Endothelial cell of umbilical vein (primary cell): Measurements from ENCODE around the gene UBFD1. TPM values are rescaled to one million over a fixed set of nuclear protein-coding genes. Genes with fewer than 3 reads are reported as not detected.

Experiments
- BruUV-seq: library from RNA; stranded (reverse); fragments of 400-500 nt; replicated peaks from 2 replicates; lab custom pipeline; 2021; lab: Mats Ljungman, UMichigan
- CTCF ChIA-PET: fragments of 300-600, 350-600 bp; sonication (Branson Sonifier 250); formaldehyde crosslinking; loops from one replicate; lab custom pipeline; 2021; ENCODE audit warnings: antibody characterized with exemption, inconsistent platforms; lab: Charles Lee
- POLR2A ChIA-PET: fragments of 300-600, 350-600 bp; sonication (Branson Sonifier 250); formaldehyde crosslinking; loops from one replicate; lab custom pipeline; 2021; ENCODE audit warnings: antibody characterized with exemption, inconsistent platforms; lab: Charles Lee
- DNase-seq: peaks from one replicate; pipeline ENCODE4 v3.0.0-alpha.2; 2011; ENCODE audit warnings: low read depth, low spot score
- FAIRE-seq: peaks from 2 replicates; lab custom pipeline; 2011; peaks lifted over from hg19 to GRCh38; lab: Jason Lieb, UNC
- H2AFZ ChIP-seq: 2 replicates; pipeline ENCODE4 v1.6.0; 2012; ENCODE audit warnings: low read depth, low read length, control low read depth, inconsistent platforms
- H3K27ac ChIP-seq: 2 replicates; pipeline ENCODE4 v1.5.1; 2011; ENCODE audit warnings: low read depth, mild to moderate bottlenecking, control low read depth, low read length, moderate library complexity; ENCODE audit not compliant: insufficient read depth
- H3K27me3 ChIP-seq, 2 experiments: 2 replicates each; pipeline versions ENCODE4 v1.6.0 to v1.6.1; 2011; ENCODE audit warnings: low read length in 2 of 2, mixed read lengths in 1 of 2; ENCODE audit not compliant: control insufficient read depth in 2 of 2, insufficient read depth in 2 of 2
- H3K36me3 ChIP-seq, 2 experiments: 2 replicates in 1 of 2; 3 replicates in 1 of 2; pipeline ENCODE4 v1.5.1; 2011; ENCODE audit warnings: low read length in 2 of 2, mild to moderate bottlenecking in 1 of 2, moderate library complexity in 1 of 2; ENCODE audit not compliant: control insufficient read depth in 2 of 2, insufficient read depth in 2 of 2; ENCODE audit errors: extremely low read depth in 1 of 2
- H3K4me1 ChIP-seq: 3 replicates; pipeline ENCODE4 v1.5.1; 2011; ENCODE audit warnings: mild to moderate bottlenecking, low read length; ENCODE audit not compliant: control insufficient read depth, insufficient read depth; ENCODE audit errors: extremely low read depth
- H3K4me2 ChIP-seq: 2 replicates; pipeline ENCODE4 v1.6.1; 2011; ENCODE audit warnings: low read length, control low read depth, mixed read lengths; ENCODE audit not compliant: insufficient read depth
- H3K4me3 ChIP-seq, 3 experiments: fragments of 200-600 bp in 1 of 3; sonication (generic), shearing (Covaris generic) in 1 of 3; replicated peaks in 1 of 3; 2 replicates each; pipeline ENCODE4 v1.5.1; 2011 to 2016; ENCODE audit warnings: control low read depth in 3 of 3, low read length in 3 of 3, mild to moderate bottlenecking in 2 of 3, inconsistent platforms in 1 of 3, low read depth in 1 of 3, moderate library complexity in 1 of 3; ENCODE audit not compliant: insufficient read depth in 1 of 3
- H3K79me2 ChIP-seq: 2 replicates; pipeline ENCODE4 v1.6.0; 2012; ENCODE audit warnings: low read length, inconsistent platforms; ENCODE audit not compliant: control insufficient read depth, insufficient read depth
- H3K9ac ChIP-seq: replicated peaks from 2 replicates; pipeline ENCODE3; 2011; ENCODE audit warnings: low read length, control low read depth; ENCODE audit not compliant: insufficient read depth; ENCODE audit errors: extremely low read depth
- H3K9me1 ChIP-seq: replicated peaks from 3 replicates; pipeline ENCODE4 v1.6.0; 2011; ENCODE audit warnings: mild to moderate bottlenecking, low read length; ENCODE audit not compliant: control insufficient read depth, insufficient read depth; ENCODE audit errors: extremely low read depth
- H3K9me3 ChIP-seq: replicated peaks from 2 replicates; pipeline ENCODE4 v1.5.1; 2012; ENCODE audit warnings: low read length, inconsistent platforms; ENCODE audit not compliant: control insufficient read depth, insufficient read depth
- H4K20me1 ChIP-seq: replicated peaks from 2 replicates; pipeline ENCODE3; 2011; ENCODE audit warnings: mild to moderate bottlenecking, low read length; ENCODE audit not compliant: control insufficient read depth, insufficient read depth; ENCODE audit errors: extremely low read depth
- CTCF ChIP-seq, 2 donors: IDR thresholded peaks; 1 replicate in 1 of 2; 2 replicates in 1 of 2; pipeline ENCODE4 v1.5.1; 2011; ENCODE audit warnings: low read length in 2 of 2, mild to moderate bottlenecking in 2 of 2, moderate library complexity in 2 of 2, control low read depth in 1 of 2, inconsistent platforms in 1 of 2, low read depth in 1 of 2; ENCODE audit not compliant: insufficient read depth in 1 of 2; ENCODE audit errors: extremely low read depth in 1 of 2
- EZH2 ChIP-seq: IDR thresholded peaks from 2 replicates; pipeline ENCODE4 v1.6.1; 2012; ENCODE audit warnings: borderline replicate concordance, low read depth, mild to moderate bottlenecking, moderate library complexity, low read length, inconsistent platforms; ENCODE audit not compliant: severe bottlenecking
- FOS ChIP-seq: IDR thresholded peaks from 2 replicates; pipeline ENCODE4 v1.6.1; 2011; ENCODE audit warnings: mild to moderate bottlenecking, low read length, moderate library complexity, borderline replicate concordance; ENCODE audit not compliant: insufficient read depth
- GATA2 ChIP-seq: IDR thresholded peaks from 2 replicates; pipeline ENCODE4 v1.7.0; 2011; ENCODE audit warnings: low read depth, mild to moderate bottlenecking, moderate library complexity, mixed read lengths, low read length; ENCODE audit not compliant: insufficient read length, insufficient read depth
- JUN ChIP-seq: IDR thresholded peaks from 2 replicates; pipeline ENCODE4 v1.6.1; 2011; ENCODE audit warnings: borderline replicate concordance, low read depth; ENCODE audit not compliant: insufficient read length, insufficient read depth
- MYC ChIP-seq: IDR thresholded peaks from one replicate; pipeline ENCODE4 v1.6.1; 2011; ENCODE audit warnings: mild to moderate bottlenecking, low read depth, low read length
- POLR2A ChIP-seq: IDR thresholded peaks from 2 replicates; pipeline ENCODE4 v1.6.1; 2012; ENCODE audit warnings: low read depth, mild to moderate bottlenecking, control low read depth, low read length
- POLR2AphosphoS5 ChIP-seq: IDR thresholded peaks from 2 replicates; pipeline ENCODE4 v1.6.1; 2012; ENCODE audit warnings: low read depth, mild to moderate bottlenecking, control low read depth, low read length, moderate library complexity; ENCODE audit not compliant: insufficient read depth
- dilution Hi-C: fragments of 300-500 bp; cut with MboI; formaldehyde crosslinking; loops from one replicate; pipeline ENCODE4 v1.15.0; 2019; ENCODE audit warnings: low sequenced_read_pairs; ENCODE audit not compliant: extremely low pct_ligation_motif_present
- intact Hi-C: fragments of 100-400 bp; cut with micrococcal nuclease; formaldehyde crosslinking; loops from one replicate; pipeline ENCODE4 v1.10.0; 2022
- polyA plus RNA-seq, 4 experiments: library from polyadenylated mRNA; depleted of rRNA in 3 of 4; stranded (reverse) in 3 of 4; unstranded in 1 of 4; fragments of >200 nt; gene quantifications; 2 replicates each; pipeline versions ENCODE4 v1.2.1 to v1.2.3, GENCODE V29; 2011 to 2012; ENCODE audit warnings: missing spikeins in 1 of 4
- total RNA-seq: library from RNA; stranded (reverse); gene quantifications from 2 replicates; pipeline ENCODE4 v1.2.3, GENCODE V29; 2021
- TF ChIP-seq, protein P1 (sequence below): IDR thresholded peaks from 2 replicates; pipeline ENCODE4 v1.6.1; 2011; ENCODE audit not compliant: insufficient read depth, insufficient read length

The UBFD1 gene
- total and polyA plus RNA-seq, 2 donors (not counting 3 experiments of a cell fraction or from before 2014, with no cell fraction given), result 50.0 to 69.9 TPM

DNA sequence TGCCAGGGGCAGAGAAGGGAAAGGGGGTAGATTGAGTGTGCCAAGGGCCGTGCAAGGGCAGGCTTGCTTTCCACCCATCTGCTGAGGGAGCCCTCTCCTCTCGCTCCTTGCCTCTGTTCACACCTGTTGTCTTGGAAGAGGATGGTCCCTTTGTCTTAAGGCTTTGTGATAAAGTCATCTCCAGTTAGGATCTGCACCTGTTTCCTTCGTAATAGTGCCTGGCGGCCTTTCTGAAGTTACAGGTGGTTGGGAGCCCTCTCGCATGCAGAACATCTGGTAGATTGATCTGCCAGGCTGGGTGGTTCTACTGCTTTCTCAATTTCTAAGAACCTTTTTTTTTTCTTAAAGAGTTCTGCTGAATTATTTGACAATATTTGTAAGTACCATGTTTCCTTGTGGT is 16.3 kb downstream of the UBFD1 start:
- no peak for DNase-seq
- intact Hi-C loops, result no loop called here
- Histone ChIP-seq H3K27me3 (no peaks in the 10 kb centered on the region), H4K20me1 (no peaks in the 10 kb centered on the region), H3K27ac (no peak overlapping the region), H3K9me3 (no peaks in the 10 kb centered on the region), H3K4me1 (peaks cover 2% of the 10 kb centered on the region), H3K9me1 (no peaks in the 10 kb centered on the region), H3K9ac (no peak overlapping the region), H3K4me3 (no peak overlapping the region), H3K79me2 (no peaks in the 10 kb centered on the region), H3K4me2 (no peak overlapping the region), H3K36me3 (peaks cover 2 to 33% of the 10 kb centered on the region in 2 experiments), H2AFZ (no peak overlapping the region)
- no TSS peak for BruUV-seq
- no peak for FAIRE-seq
- CTCF ChIA-PET, result interaction anchor here (2.8 kb wide), 1 partner anchor 16 kb away, joined by 7 read pairs; the partner anchor contains the start of genes EARS2 and UBFD1
- dilution Hi-C loops, result no loop called here
- TF ChIP-seq POLR2A, result no peak
- TF ChIP-seq EZH2, result no peak
- no peak for TF ChIP-seq JUN
- TF ChIP-seq POLR2AphosphoS5, result no peak
- no peak for TF ChIP-seq CTCF (IDR thresholded peaks at IDR 0.05; ENCODE audit: extremely low read depth in 1 of 2, insufficient read depth in 1 of 2, low read depth in 1 of 2, low read length in 2 of 2)
- no peak for TF ChIP-seq FOS
- TF ChIP-seq, protein P1, sequence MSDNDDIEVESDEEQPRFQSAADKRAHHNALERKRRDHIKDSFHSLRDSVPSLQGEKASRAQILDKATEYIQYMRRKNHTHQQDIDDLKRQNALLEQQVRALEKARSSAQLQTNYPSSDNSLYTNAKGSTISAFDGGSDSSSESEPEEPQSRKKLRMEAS, result no peak
- TF ChIP-seq GATA2, result no peak
- TF ChIP-seq MYC, result no peak
- POLR2A ChIA-PET, result no interaction called here
